ENCODE data around the gene ACSL3. TPM values are rescaled to one million over a fixed set of nuclear protein-coding genes. Genes with fewer than 3 reads are reported as not detected.

The ACSL3 gene
- total and polyA plus RNA-seq, 12 donors, result 12.7 to 67.2 (median 53.0) TPM

- Histone ChIP-seq H3K4me1 (no peaks in the 10 kb centered on the region), H3K27me3 (no peaks in the 10 kb centered on the region), H3K36me3 (peaks cover 0 to 97% (median 54%) of the 10 kb centered on the region in 9 donors), H3K27ac (no peak overlapping the region), H3K9me3 (peaks cover 0 to 29% (median 17%) of the 10 kb centered on the region in 11 donors), H3K4me3 (no peak overlapping the region)
- intact Hi-C loops (cut with DNase I), result loop anchor here in 2 of 10 donors (5.0 kb wide), 1 partner anchor 243 kb away; no protein-coding TSS in a partner anchor
- no peak for TF ChIP-seq CTCF (IDR thresholded peaks at IDR 0.05)
- ATAC-seq (no peak), DNase-seq (no peak)
- 98% methylated on average over 4 of the region's 4 CpGs for WGBS, 2 donors
These were observed 75.0 kb downstream of the ACSL3 start for GRCh38 chr2:222935688-222936298.

GRCh38 chr2:222936705-222937104, 75.9 kb downstream of the ACSL3 start:
- Histone ChIP-seq H3K4me3 (no peak overlapping the region), H3K27ac (no peak overlapping the region), H3K27me3 (no peaks in the 10 kb centered on the region), H3K9me3 (peaks cover 0 to 29% (median 17%) of the 10 kb centered on the region in 11 donors), H3K4me1 (no peaks in the 10 kb centered on the region), H3K36me3 (peaks cover 0 to 97% (median 56%) of the 10 kb centered on the region in 9 donors)
- intact Hi-C loops (cut with DNase I), result loop anchor here in 2 of 10 donors (5.0 kb wide), 1 partner anchor 244 kb away; no protein-coding TSS in a partner anchor
- no peak for TF ChIP-seq CTCF (IDR thresholded peaks at IDR 0.05)
- no peak for DNase-seq
- WGBS, 2 donors, result 99 to 100% methylated on average over 7 of the region's 7 CpGs
- ATAC-seq, result no peak

- Histone ChIP-seq H3K4me1 (peaks cover 0 to under 1% (median 0%) of the 10 kb centered on the region in 9 donors), H3K36me3 (peaks cover 0 to 97% (median 52%) of the 10 kb centered on the region in 9 donors), H3K27ac (no peak overlapping the region), H3K9me3 (peaks cover 0 to 29% (median 17%) of the 10 kb centered on the region in 11 donors), H3K4me3 (no peak overlapping the region), H3K27me3 (no peaks in the 10 kb centered on the region)
- DNase-seq (no peak), ATAC-seq (no peak)
- TF ChIP-seq CTCF (IDR thresholded peaks at IDR 0.05), result no peak
- intact Hi-C loops (cut with DNase I), result loop anchor here in 2 of 10 donors (5.0 kb wide), 1 partner anchor 246 kb away; no protein-coding TSS in a partner anchor
- WGBS, 2 donors, result 96 to 97% methylated on average over 2 of the region's 2 CpGs
These were observed 77.5 kb downstream of the ACSL3 start for GRCh38 chr2:222938327-222938726.

GRCh38 chr2:222939208-222939856, 78.5 kb downstream of the ACSL3 start:
- DNase-seq, result peak in 1 of 2 donors; percentile 26
- Histone ChIP-seq H3K36me3 (peaks cover 0 to 87% (median 44%) of the 10 kb centered on the region in 9 donors), H3K9me3 (peaks cover 0 to 29% (median 17%) of the 10 kb centered on the region in 11 donors), H3K27me3 (no peaks in the 10 kb centered on the region), H3K4me1 (peaks cover 0 to 11% (median 0%) of the 10 kb centered on the region in 9 donors), H3K4me3 (no peak overlapping the region), H3K27ac (no peak overlapping the region)
- ATAC-seq, result peak in 7 of 8 donors; percentile 38 to 82 (median 70)
- intact Hi-C loops (cut with DNase I), result loop anchor here in 2 of 10 donors (5.0 kb wide), 1 partner anchor 247 kb away; no protein-coding TSS in a partner anchor
- peak; percentile 25 to 84 (median 61) for TF ChIP-seq CTCF (IDR thresholded peaks at IDR 0.05)
- 79 to 82% methylated on average over 6 of the region's 6 CpGs for WGBS, 2 donors

All from heart right ventricle (tissue), 16 donors.